NOMO-1 treated with dmso at 0.1 percent for 144 hours (cell line): ENCODE results near the gene GPS1.

ENCODE experiments used
- DNase-seq: peaks from one replicate; lab custom pipeline; 2025; ENCODE audit not compliant: unreplicated experiment; lab: John Stamatoyannopoulos, UW

Gene GPS1

DNA sequence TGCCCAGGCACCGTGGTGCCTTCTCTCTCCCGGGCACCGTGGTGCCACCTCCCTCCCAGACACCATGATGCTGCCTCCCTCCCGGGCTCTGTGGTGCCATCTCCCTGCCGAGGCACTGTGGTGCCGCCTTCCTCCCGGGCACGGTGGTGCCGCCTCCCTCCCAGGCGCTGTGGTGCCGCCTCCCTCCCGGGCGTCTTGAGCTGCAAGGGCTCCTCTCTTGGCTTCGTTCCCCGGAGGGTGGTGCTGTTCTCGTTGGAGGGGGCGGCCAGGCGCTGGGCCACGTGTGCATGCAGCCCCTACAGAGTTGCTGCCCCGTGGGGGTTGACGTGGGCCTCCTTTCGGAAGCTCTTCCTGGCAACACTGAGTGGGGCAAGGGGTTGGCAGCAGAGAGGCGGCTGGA lies 37.3 kb upstream of the GPS1 start:
- DNase-seq: no peak

DNA sequence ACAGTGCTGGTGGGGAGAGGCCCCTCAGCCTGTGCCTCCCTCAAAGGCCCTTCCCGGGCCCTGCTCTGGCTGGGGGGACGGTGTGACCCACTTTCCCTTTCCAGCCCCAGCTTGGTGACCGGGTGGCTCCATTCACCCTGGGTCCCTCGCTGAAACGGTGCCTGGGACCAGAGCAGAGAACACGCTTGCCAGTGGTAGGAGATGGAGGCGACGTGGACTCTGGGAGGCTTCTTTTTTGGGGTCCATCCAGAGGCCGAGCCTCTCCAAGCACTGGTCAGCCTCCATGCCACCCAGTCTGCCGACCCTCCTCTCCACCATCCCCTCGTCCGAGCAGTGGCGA lies 36.8 kb upstream of the GPS1 start:
- DNase-seq: no peak

DNA sequence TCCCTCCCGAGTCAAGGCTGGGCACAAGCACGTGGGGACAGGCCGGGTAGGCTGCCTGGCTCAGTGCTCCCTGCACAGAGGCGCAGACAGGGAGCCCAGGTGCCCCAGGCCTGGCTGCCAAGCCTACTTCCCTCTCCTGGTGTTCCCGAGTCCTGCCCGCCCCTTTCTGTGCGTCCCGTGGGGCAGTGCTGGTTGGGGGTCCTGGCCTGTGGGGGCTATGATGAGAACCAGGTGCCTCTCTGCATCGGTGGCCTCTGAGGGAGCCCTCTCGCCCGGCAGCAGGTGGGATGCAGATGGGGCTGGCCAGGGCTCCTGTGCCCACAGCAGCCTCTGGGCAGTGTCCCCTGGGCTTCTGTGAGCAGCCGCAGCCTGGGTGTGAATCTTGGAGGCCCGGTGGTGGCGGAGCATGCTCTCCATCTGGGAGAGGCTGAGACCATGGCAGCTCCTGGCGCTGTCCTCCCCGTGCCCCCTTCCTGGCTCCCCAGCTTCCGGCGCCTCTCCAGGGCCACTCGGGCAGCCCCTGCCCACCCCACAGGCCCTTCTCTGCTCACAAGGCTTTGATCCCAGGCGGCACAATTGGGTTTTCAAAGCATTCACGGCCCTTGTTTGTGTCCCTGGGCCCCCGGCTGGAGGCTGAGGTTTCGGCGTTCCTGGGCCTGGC lies 36.3 kb upstream of the GPS1 start:
- DNase-seq: no peak

DNA sequence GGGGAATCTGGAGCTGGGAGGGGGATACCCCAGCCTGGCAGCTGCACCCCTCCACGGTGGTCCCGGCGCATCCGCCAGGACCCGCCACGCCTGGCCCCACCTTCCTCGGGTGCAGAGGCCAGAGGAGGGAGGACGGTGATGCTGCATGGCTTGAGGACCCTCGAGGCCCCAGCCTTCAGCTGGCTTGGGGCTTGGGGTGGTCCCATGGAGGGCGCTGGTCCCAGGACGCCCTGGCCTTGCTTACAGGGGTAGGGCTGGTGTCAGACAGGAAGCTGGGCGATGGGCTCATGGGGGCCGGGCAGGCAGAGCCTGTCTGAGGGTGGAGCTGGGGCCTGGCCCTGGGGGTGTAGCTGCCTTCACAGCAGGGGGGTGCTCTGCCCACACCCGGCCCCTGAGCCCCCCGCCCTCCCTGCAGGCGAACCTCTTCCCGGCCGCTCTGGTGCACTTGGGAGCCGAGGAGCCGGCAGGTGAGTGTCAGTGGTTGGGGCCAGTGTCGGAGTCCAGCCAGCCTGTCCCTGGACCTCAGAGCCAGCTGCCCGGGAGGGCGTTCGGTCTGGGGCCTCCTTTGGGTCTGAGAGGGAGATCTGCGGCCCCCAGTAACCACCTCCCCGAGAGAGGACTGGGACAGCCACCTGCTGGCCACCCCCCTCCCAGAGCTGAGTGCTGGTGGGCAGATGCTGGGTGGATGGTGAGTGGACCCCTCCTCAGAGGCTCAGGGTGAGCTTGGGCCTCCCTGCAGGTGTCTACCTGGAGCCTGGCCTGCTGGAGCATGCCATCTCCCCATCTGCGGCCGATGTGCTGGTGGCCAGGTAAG lies 35.4 kb upstream of the GPS1 start:
- DNase-seq: no peak

DNA sequence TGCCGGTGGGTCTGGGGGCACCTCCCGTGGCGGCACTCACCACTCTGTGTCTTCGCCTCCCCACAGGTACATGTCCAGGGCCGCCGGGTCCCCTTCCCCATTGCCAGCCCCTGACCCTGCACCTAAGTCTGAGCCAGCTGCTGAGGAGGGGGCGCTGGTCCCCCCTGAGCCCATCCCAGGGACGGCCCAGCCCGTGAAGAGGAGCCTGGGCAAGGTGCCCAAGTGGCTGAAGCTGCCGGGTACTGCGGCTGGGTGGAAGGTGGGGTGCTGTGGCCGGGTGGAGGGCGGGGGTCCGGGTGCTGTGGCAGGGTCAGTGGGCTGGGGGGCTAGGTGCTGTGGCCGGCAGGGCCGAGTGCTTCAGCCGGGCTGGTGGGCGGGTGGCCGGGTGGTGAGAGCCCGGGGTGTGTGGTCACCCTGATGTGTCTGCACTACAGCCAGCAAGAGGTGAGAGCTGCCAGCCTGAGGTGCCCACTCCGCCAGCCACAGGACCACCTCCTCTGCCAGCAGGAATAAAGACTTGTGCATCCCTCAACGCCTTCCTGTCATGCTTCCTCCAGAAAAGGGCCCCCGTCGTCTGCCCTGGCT lies 34.7 kb upstream of the GPS1 start:
- DNase-seq: no peak

DNA sequence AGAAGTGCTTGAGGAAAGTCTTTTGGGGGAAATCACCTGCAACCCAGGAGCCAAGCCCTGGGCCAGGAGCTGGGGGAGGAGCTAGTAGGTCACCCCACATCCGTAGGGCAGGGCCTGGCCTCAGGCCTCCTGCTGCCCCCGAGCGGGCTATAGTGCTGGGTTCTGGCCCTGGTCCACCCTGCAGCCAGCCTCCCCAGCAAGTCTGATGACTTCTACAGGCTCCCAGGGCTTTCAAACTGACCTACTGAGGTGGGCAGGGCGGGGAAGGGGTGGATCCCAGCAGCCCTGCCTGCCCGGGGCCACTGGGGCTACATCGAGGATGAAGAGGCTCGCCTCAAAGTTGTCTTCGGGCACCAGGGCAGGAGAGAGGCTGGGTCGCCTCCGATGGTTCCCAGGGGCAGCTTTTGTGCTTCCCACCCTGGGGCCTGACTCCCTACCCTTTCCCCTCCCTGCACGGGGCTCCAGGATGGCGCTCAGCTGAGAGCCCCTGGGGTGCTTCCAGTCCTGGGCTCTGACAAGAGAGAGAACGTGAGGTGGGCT lies 34.0 kb upstream of the GPS1 start:
- no peak for DNase-seq

DNA sequence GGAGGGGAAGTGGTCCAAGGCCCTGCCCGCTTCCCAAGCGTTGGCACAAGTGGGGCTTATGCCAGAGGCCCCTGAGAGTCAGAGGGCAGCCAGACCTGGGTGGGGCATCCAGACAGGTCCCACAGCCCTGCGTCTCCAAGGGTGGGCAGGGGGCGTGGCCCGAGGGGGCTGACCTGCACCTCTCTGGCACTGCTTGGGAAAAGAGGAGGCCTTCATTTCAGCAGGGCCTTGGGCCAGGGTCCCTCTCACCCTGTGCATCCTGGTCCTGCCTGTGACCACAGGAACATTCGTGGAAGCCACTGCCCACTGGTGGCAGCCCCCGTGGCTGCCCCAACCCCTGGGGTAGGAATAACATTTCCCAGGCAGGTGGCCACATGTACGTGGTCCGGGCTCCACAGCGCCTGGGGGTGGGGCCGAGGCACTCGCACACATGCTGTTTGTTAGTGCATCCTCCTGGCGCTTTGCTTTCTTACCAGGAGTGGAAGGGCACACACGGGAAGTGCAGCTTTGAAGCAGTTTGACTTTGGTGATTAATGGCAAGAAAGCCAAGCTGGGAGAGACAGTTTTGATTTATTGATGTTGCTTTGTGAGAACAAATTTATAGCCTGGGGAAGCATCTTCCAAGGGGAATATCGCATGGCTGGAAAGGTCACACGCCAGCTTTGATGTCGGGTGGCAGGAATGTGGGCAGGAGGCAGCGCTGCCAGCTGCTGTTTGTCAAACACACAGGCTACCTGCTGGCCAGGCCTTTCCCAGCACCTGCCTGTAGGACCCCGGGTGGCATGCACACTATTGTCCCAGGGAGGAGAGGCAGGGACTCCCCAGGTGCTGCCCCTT lies 33.3 kb upstream of the GPS1 start:
- DNase-seq: no peak

DNA sequence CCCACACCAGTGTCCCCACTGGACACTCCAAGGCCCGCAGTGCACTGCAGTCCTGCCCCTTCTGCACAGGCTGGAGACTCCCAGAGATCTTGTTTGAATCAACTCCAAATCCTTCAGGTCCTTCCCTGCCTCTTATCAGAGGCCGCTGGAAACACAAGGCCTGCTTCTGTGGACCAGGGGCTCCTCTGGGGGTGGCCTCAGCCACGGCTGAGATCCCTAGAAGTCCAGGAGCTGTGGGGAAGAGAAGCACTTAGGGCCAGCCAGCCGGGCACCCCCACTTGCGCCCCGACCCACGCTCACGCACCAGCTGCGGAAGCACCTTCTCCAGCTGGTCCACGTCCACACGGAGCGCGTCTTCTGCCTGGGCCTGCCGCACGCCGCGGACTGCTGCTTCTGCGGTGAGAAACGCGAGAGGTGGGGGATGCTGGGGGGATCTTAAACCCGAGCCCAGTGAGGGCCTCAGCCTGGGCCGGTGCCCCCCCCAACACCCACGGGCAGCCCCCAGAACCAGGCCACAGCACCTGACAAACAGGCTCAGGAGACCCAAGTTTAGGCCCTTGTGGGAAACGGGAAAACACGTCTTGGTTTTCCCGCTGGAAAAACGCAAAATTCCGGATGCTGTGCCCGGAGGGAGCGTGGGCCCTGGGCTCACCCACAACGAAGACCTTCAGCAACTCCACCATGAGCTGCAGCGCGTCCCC lies 32.6 kb upstream of the GPS1 start:
- no peak for DNase-seq

DNA sequence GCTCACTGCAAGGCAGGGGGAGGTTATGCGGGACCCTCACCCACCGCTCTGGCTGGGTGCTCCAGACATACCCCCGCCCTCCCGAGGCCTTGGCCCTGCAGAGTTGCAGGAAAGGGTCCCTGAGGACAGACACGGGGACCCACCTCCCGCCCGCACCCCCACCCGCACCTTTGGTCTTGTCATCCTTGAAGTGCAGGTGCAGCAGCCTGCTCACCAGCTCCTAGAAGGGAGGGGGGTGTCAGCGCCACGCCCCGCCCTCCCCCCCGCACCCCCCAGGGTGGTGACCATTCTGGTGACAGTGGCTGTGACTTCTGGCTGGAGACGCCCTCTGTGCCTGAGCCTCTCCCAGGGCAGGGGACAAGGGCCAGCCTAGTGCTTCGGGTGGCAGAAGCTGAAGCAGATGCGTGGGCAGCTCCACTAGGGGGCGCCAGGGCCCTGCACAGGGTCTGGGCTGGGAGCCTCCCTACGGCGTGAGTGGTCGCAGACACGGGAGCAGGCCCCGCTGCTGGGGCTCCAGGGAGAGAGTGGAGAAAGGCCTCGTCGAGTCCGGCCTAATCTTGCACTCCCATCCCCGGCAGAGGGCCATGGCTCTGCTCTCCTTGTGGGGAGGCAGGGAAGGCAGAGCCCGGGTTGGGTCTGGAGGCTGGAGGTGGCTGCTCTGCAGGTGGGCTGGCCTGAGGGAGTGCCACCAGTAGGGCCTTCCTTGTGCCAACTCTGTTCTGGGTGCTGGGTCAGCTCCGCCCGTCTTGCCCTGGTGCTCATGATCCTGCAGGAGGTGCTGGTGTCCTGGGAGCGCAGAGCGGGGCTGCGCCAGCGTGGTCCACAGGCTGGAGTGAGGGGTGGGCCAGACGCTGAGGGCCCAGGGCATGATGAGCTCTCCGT lies 31.8 kb upstream of the GPS1 start:
- DNase-seq: no peak

DNA sequence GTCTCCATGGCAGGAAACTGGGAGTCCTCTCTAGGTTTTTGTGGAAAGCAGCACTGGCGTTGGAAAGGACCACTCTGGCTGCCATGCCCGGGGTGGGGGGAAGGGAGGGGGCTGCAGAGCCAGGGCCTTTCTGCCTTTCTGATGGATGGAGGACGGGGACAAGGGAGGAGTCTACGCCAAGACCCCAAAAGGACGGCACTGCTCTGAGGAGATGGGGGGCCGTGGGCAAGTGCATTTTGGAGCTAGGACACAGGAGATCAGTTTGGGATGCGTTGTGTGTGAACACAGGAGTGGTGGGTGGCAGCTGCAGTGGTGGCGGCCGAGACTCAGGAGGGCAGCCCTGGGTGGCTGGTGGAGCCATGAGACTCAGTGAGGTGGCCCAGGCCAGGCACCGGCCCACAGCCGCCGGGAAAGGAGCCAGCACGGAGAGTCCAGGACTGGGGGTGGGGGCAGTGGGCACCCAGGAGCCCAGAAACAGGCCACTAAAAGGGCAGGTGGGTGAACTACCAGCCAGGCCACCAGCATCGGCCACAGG lies 31.1 kb upstream of the GPS1 start:
- DNase-seq: no peak

DNA sequence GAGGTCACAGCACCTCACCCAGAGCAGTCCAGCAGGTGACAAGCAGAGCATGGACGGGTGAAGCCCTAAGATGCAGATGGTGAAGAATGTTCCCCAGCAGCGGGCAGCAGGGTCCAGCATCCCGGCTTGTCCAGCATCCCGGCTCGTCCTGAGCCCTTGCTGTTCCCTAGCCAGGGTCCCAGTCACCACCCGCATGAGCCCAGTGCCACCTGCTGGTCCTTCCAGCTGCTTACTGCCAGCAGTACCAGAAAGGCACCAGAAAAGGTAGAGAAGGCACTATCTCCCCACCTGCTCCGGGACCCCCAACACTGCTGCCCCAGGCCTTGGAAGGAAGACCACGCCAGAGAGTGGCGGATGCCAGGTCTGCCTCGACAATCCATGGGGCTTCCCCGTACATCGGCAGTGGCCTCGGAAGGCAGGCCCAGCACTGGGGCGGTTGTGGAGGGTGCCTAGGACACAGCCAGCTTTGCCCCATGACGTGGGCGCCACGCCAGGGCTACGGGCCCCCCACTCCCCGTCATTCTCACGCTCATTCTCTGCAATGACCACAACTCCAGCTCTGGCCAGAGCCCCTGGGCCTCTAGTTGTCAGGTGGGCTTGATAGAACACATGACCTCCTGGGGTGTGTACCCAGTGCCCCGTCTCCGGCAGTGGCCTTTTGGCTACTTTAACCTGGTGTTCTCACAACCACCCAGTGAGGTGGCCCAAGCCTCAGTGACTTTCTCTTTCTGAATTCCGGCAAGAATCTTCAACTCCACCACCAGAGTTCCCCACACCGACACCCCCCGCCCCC lies 30.4 kb upstream of the GPS1 start:
- DNase-seq: no peak

DNA sequence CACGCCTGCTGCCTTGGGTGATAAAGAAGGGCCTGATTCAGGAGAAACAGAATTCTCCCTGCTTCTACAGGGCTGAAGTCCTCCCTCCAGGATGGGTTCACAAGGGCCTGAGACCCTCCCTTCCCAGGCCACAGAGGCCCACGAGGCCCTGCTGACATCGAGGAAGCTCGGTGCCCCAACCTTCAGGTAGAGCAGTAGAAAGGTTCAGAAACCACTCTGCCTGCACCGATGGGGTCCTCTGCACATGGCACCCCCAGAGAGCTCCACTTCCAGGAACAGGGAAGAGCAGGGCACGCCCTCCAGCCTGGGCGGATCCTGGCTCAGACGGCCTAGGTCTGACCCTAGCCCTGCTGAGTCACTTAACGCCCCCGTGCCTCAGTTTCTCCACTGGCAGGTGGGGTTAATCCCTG lies 29.8 kb upstream of the GPS1 start:
- no peak for DNase-seq

DNA sequence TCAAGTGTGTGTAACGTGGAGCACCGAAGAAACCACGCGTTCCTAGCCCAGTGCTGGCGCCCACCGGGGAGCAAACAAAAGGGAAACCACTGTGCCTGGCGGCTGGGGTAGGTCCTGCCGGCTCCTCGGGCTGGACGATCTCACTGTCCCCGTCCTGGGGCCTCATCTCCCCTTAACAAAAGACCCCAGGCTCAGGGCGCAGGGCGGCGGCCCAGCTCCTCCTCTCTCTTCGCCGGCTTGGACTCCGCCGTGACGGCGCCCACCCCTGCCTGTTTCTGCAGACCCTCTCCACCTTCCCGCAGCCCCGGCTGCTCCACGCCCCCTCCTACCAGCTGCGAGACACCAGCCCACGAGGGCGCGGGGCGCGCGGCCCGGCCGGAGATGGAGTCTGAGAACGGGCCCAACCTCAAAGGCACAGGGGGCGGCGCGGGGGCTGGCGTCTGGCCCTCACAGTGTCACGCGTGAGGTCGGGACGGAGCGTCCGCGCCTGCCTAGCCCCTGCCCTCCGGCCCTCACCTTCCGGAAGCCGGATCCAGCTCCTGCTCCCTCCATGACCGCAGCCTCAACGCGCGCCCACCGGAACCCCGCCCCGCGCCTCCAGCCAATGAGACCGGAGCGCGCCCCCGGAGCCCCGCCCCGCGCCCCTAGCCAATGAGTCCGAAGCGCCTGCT lies 29.3 kb upstream of the GPS1 start, which contains the start of gene CENPX:
CENPX (minus strand) TSS at position 569 of the 671 bp plus-strand sequence; CDS start at position 552, 17 bp downstream.
- no peak for DNase-seq

DNA sequence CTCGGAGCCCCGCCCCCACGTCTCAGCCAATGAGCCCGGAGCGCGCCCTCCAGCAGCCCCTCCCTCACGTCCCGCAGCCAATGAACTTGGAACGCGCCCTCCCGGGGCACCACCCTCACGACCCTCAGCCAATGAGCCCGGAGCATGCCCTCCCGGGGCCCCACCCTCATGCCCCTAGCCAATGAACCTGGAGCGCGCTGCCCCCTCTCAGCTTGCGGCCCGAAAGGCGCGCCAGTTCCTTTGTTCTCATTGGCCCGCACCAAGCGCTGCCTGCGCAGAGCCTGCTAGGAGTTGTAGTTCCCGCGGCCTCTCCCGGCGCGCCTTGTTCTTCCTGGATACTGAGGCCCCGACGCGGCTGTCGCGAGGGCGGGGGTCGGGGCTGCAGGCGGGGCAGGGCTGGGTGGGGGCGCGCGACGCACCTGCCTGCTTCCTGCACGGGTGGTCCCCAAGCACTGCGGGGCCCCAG lies 28.7 kb upstream of the GPS1 start, which contains the start of gene LRRC45:
LRRC45 (plus strand) TSS at position 325 of the 466 bp plus-strand sequence. CDS start 339 bp downstream, outside the sequence.
- peak; percentile 99 for DNase-seq

DNA sequence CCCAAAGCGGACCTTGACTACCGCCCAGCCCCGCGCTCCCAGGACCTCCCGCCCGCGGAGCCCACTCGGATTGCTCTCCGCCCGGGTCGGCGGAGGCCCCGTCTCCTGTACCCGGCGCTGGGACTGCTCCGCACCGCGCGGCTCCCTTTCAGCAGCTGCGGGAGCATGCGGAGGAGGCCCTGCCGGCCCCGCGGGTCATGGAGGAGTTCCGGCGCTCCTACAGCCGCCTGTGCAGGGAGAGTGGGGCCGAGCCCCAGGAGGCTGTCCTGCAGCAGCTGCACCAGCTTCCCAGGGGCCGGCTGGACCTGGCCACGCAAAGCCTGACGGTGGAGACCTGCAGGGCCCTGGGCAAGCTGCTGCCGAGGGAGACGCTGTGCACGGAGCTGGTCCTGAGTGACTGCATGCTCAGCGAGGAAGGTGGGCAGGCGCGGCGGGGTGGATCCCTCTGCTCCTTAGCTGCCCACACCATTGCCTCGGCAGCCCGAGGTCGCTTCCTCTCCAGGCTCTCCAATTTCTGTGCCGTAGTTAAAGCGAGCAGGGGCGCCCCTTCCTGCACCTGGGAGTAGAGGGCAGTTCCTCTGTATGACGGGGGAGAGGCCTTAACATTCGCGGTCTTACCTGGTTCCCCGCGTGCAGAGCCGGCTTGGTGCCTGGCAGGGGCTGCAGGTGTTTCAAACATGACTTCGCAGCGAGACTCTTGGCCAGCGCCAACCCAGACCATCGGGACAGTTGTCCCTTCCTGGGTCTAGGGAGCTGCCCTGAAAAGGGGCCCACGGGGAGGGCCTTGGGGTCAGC lies 28.1 kb upstream of the GPS1 start:
- DNase-seq: peak; percentile 49

DNA sequence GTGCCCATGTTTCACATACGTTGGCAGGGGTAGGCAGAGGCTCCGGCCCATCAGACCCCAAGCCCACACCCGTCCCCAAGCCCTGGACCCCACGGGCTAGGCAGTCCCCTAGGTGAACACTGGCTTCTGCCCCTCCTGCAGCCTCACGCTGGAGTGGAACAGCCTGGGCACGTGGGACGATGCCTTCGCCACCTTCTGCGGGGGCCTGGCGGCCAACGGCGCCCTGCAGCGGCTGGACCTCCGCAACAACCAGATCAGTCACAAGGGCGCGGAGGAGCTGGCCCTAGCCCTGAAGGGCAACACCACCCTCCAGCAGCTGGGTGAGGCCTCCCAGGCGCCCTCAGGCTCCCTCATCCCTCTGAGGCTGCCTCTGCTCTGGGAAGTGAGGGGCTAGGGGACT lies 26.8 kb upstream of the GPS1 start:
- DNase-seq: no peak
